Body of pancreas (tissue), 4 donors: ENCODE data around the gene DCP1A.

Source experiments
- CTCF ChIP-seq, 7 experiments: fragments of 450-650 bp in 4 of 7; fragments of 200-600 bp in 3 of 7; sonication (generic) in 3 of 7; IDR thresholded peaks; one replicate each; pipeline ENCODE4 v1.5.1; 2016 to 2019; ENCODE audit warnings: antibody characterized with exemption in 7 of 7
- POLR2A ChIP-seq, 3 donors: fragments of 450-650 bp; IDR thresholded peaks; one replicate each; pipeline ENCODE4 v1.6.1; 2016; ENCODE audit warnings: antibody characterized with exemption in 3 of 3, mild to moderate bottlenecking in 2 of 3

- TF ChIP-seq CTCF (IDR thresholded peaks at IDR 0.05): no peak
- no peak for TF ChIP-seq POLR2A (IDR thresholded peaks at IDR 0.05)
These were observed 26.6 kb downstream of the DCP1A start for GRCh38 chr3:53320697-53321096.
